Measurements from ENCODE around the gene NCKAP1.

The NCKAP1 gene

DNA sequence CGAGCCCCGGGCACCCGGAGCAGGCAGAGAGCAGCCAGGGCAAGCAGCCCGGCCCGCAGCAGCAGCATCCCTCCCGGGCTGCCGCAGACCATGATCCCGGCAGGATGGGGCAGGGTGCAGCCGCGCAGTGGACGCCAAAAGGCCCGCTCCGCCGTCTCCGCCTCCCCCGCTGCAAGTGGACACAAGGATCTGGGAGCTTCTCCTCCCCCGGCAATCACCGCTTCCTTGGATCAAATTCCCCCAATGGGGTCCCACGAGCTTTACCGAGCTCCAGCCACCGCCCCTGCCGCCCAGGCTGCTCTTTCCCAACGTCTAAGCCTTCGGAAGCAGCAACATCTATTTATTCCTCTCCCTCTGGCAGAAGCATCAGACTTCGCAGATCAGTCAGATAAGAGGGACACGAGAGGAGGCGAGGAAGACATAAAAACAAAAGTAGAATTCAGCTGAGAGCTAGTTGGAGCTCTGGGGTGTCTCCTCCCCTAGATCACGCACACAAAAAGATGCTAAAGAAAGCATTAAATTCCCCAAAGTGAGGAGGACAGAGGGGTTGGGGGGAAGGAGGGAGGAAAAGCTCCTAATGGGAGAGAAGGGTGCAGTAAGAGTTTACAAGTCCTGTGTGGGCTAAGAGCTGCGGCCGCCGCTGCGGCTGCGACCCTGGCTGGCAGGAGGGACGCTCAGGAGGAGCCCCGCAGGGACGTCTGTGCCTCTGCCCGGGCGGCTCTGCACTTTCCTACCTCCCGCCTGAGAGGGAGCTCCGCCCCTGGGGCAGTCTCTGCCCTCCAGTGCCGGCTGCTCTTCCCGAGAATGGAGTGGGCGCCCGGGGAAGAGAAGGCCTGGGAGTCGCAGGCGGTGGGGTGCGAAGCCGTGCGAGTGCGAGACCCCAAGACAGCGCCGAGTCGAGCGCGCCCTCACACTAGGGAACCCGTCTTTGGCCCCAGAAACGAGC, 171.5 kb downstream of the NCKAP1 start, which contains the start of gene FRZB:
TSS of gene FRZB (minus strand) at position 177 of the 946 bp plus-strand sequence. CDS start at position 92, 85 bp downstream.
- DNase-seq = no peak

DNA sequence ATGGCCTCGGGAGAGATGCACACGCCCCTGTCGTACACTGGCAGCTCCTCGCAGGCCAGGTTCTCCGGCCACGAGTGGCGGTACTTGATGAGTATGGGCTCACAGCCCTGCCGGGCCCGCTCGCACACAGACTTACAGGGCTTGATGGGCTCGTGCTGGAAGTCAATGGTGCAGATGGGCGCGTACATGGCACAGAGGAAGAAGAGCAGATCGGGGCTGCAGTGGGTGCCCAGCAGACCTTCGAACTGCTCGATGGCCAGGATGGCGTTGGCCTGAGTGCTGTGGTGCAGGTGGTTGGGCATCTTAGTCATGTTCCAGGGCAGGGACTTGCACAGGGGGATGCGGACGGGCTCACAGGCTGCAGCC, 172.2 kb downstream of the NCKAP1 start:
- DNase-seq = no peak

DNA sequence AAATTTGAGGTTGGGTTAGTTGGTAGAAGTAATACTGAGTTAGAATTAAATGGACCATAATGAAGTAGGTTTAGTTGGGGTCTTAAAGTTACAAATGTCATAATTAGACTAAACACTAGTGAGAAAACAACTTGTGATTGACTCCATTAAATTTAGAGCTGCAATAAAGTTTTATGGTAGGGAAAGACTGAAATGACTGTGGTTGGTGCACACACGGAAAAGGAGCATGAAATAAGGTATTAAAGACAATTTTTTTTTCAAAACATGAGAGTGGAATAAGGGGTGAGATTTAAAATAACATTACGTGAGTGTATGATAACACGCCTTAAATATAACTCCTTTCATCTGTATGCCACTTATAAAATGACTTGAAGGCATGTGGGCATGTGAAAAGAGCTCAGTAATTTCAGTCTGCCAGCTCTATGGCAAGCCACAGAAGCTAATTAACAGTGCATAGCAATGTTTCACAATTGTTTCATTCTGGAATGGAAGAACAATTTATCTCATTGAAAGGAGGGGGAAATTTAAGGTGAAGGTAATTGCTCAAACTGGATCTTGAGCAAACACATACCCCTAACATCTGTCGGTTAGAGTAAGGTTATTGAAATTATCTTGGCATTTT, 173.2 kb downstream of the NCKAP1 start:
- no peak for DNase-seq

GRCh38 chr2:182863642-182864041, 174.6 kb downstream of the NCKAP1 start:
- no peak for DNase-seq

DNA sequence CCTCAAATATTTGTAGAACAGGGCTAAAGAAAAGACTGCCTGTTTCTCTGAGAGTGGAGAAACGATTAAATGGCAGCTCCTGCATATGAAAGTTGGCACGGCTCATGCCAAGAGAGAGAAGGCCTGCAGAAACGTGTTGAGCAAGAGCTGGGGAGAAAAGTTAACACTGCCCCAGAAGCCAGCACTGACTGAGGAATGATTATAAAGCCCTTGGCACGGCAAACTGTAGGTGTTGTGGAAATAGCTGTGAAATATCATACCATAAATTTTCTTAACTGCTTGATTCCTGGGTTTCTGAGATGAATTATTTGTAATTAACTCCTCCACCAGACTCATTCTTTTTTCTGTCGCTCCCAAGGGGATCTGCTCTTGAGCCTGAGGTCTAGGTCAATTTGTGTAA, 176.2 kb downstream of the NCKAP1 start:
- DNase-seq = no peak

- no peak for DNase-seq
Measured at GRCh38 chr2:182860858-182861257, 177.4 kb downstream of the NCKAP1 start.
